ENCODE data around the gene KDM2A. TPM values are rescaled to one million over a fixed set of nuclear protein-coding genes. Genes with fewer than 3 reads are reported as not detected.
"Not testable (repeated sequence)": the region's sequence is repeated elsewhere in the genome, so short reads cannot be mapped to it uniquely, and the experiment has no call there.

Gene KDM2A
- total and polyA plus RNA-seq, 9 donors = 32.1 to 65.0 (median 54.2) TPM

- Histone ChIP-seq H3K4me3 (ENCODE audit: low read length) (no peak overlapping the region), H3K27ac (ENCODE audit: low read length) (no peak overlapping the region), H3K36me3 (ENCODE audit: control insufficient read depth, insufficient read depth, low read length) (no peaks in the 10 kb centered on the region), H3K4me1 (ENCODE audit: control insufficient read depth, insufficient read depth, low read length) (peaks cover 13% of the 10 kb centered on the region), H3K27me3 (ENCODE audit: control insufficient read depth, insufficient read depth, low read length) (no peaks in the 10 kb centered on the region), H3K9me3 (replicated peaks; ENCODE audit: control insufficient read depth, low read depth, low read length) (no peaks in the 10 kb centered on the region)
- no CpG with 5 or more reads among the region's 3 CpGs for WGBS (ENCODE audit: insufficient coverage)
- DNase-seq = no peak
These were observed 2.3 kb upstream of the KDM2A start for GRCh38 chr11:67116758-67117105.

GRCh38 chr11:67117176-67117575 lies 1.9 kb upstream of the KDM2A start:
- Histone ChIP-seq H3K4me1 (ENCODE audit: control insufficient read depth, insufficient read depth, low read length) (peaks cover 10% of the 10 kb centered on the region), H3K27me3 (ENCODE audit: control insufficient read depth, insufficient read depth, low read length) (no peaks in the 10 kb centered on the region), H3K4me3 (ENCODE audit: low read length) (peak overlapping the region; percentile 16), H3K36me3 (ENCODE audit: control insufficient read depth, insufficient read depth, low read length) (no peaks in the 10 kb centered on the region), H3K27ac (ENCODE audit: low read length) (peak overlapping the region; percentile 85), H3K9me3 (replicated peaks; ENCODE audit: control insufficient read depth, low read depth, low read length) (no peaks in the 10 kb centered on the region)
- no peak for DNase-seq
- no CpG with 5 or more reads among the region's 7 CpGs for WGBS (ENCODE audit: insufficient coverage)

GRCh38 chr11:67117672-67118180 lies 1.3 kb upstream of the KDM2A start:
- WGBS (ENCODE audit: insufficient coverage) = 5% methylated on average over 65 of the region's 65 CpGs
- H3K4me1 ChIP-seq (ENCODE audit: control insufficient read depth, insufficient read depth, low read length) = peaks cover 12% of the 10 kb centered on the region
- DNase-seq = peak; percentile 52

GRCh38 chr11:67118181-67118766 lies 789 bp upstream of the KDM2A start:
- H3K4me3 ChIP-seq (ENCODE audit: low read length) = peak overlapping the region; percentile 47
- 3% methylated on average over 53 of the region's 59 CpGs for WGBS (ENCODE audit: insufficient coverage)
- peak; percentile 48 for DNase-seq
- peaks cover 12% of the 10 kb centered on the region for H3K4me1 ChIP-seq (ENCODE audit: control insufficient read depth, insufficient read depth, low read length)
- no peaks in the 10 kb centered on the region for H3K27me3 ChIP-seq (ENCODE audit: control insufficient read depth, insufficient read depth, low read length)
- H3K36me3 ChIP-seq (ENCODE audit: control insufficient read depth, insufficient read depth, low read length) = peaks cover 4% of the 10 kb centered on the region
- H3K27ac ChIP-seq (ENCODE audit: low read length) = peak overlapping the region; percentile 94
- no peaks in the 10 kb centered on the region for H3K9me3 ChIP-seq (replicated peaks; ENCODE audit: control insufficient read depth, low read depth, low read length)

More at GRCh38 chr11:67117672-67118180, 1.3 kb upstream of the KDM2A start:
- Histone ChIP-seq H3K4me3 (ENCODE audit: low read length) (peak overlapping the region; percentile 16), H3K9me3 (replicated peaks; ENCODE audit: control insufficient read depth, low read depth, low read length) (no peaks in the 10 kb centered on the region), H3K36me3 (ENCODE audit: control insufficient read depth, insufficient read depth, low read length) (peaks cover under 1% of the 10 kb centered on the region), H3K27ac (ENCODE audit: low read length) (peak overlapping the region; percentile 85), H3K27me3 (ENCODE audit: control insufficient read depth, insufficient read depth, low read length) (no peaks in the 10 kb centered on the region)

GRCh38 chr11:67119585-67120391 lies 725 bp downstream of the KDM2A start:
- no peaks in the 10 kb centered on the region for H3K27me3 ChIP-seq (ENCODE audit: control insufficient read depth, insufficient read depth, low read length)
- H3K9me3 ChIP-seq (replicated peaks; ENCODE audit: control insufficient read depth, low read depth, low read length) = no peaks in the 10 kb centered on the region
- DNase-seq = peak; percentile 52
- WGBS (ENCODE audit: insufficient coverage) = under 1% methylated on average over 57 of the region's 61 CpGs
- peaks cover 9% of the 10 kb centered on the region for H3K4me1 ChIP-seq (ENCODE audit: control insufficient read depth, insufficient read depth, low read length)
- peaks cover 9% of the 10 kb centered on the region for H3K36me3 ChIP-seq (ENCODE audit: control insufficient read depth, insufficient read depth, low read length)
- H3K27ac ChIP-seq (ENCODE audit: low read length) = peak overlapping the region; percentile 97
- peak overlapping the region; percentile 96 for H3K4me3 ChIP-seq (ENCODE audit: low read length)

GRCh38 chr11:67120456-67120855 lies 1.4 kb downstream of the KDM2A start:
- Histone ChIP-seq H3K36me3 (ENCODE audit: control insufficient read depth, insufficient read depth, low read length) (peaks cover 9% of the 10 kb centered on the region), H3K27ac (ENCODE audit: low read length) (peak overlapping the region; percentile 62), H3K4me3 (ENCODE audit: low read length) (peak overlapping the region; percentile 96), H3K9me3 (replicated peaks; ENCODE audit: control insufficient read depth, low read depth, low read length) (no peaks in the 10 kb centered on the region), H3K27me3 (ENCODE audit: control insufficient read depth, insufficient read depth, low read length) (no peaks in the 10 kb centered on the region), H3K4me1 (ENCODE audit: control insufficient read depth, insufficient read depth, low read length) (peaks cover 9% of the 10 kb centered on the region)
- no peak for DNase-seq
- no CpG with 5 or more reads among the region's 12 CpGs for WGBS (ENCODE audit: insufficient coverage)

- Histone ChIP-seq H3K27ac (ENCODE audit: low read length) (peak overlapping the region; percentile 62), H3K36me3 (ENCODE audit: control insufficient read depth, insufficient read depth, low read length) (peaks cover 9% of the 10 kb centered on the region), H3K4me1 (ENCODE audit: control insufficient read depth, insufficient read depth, low read length) (peaks cover 9% of the 10 kb centered on the region), H3K4me3 (ENCODE audit: low read length) (peak overlapping the region; percentile 96), H3K9me3 (replicated peaks; ENCODE audit: control insufficient read depth, low read depth, low read length) (no peaks in the 10 kb centered on the region), H3K27me3 (ENCODE audit: control insufficient read depth, insufficient read depth, low read length) (no peaks in the 10 kb centered on the region)
- DNase-seq = peak; percentile 64
- no CpG with 5 or more reads among the region's 9 CpGs for WGBS (ENCODE audit: insufficient coverage)
These were observed 2.0 kb downstream of the KDM2A start for GRCh38 chr11:67120881-67121710.

- not testable (repeated sequence) for H3K4me3 ChIP-seq (ENCODE audit: low read length); H3K27ac ChIP-seq (ENCODE audit: low read length); DNase-seq; H3K9me3 ChIP-seq (replicated peaks; ENCODE audit: control insufficient read depth, low read depth, low read length); H3K27me3 ChIP-seq (ENCODE audit: control insufficient read depth, insufficient read depth, low read length); H3K4me1 ChIP-seq (ENCODE audit: control insufficient read depth, insufficient read depth, low read length)
- peaks cover 19% of the 10 kb centered on the region for H3K36me3 ChIP-seq (ENCODE audit: control insufficient read depth, insufficient read depth, low read length)
- WGBS (ENCODE audit: insufficient coverage) = 100% methylated on average over 1 of the region's 5 CpGs
These were observed 4.7 kb downstream of the KDM2A start for GRCh38 chr11:67123801-67124200.

GRCh38 chr11:67126243-67126642 lies 7.2 kb downstream of the KDM2A start:
- not testable (repeated sequence) for H3K4me1 ChIP-seq (ENCODE audit: control insufficient read depth, insufficient read depth, low read length)
- peaks cover 29% of the 10 kb centered on the region for H3K36me3 ChIP-seq (ENCODE audit: control insufficient read depth, insufficient read depth, low read length)

GRCh38 chr11:67126986-67127385 lies 7.9 kb downstream of the KDM2A start:
- H3K4me1 ChIP-seq (ENCODE audit: control insufficient read depth, insufficient read depth, low read length) = peaks cover 2% of the 10 kb centered on the region
- H3K36me3 ChIP-seq (ENCODE audit: control insufficient read depth, insufficient read depth, low read length) = peaks cover 33% of the 10 kb centered on the region
- no peak for DNase-seq
- H3K9me3 ChIP-seq (replicated peaks; ENCODE audit: control insufficient read depth, low read depth, low read length) = no peaks in the 10 kb centered on the region
- H3K4me3 ChIP-seq (ENCODE audit: low read length) = no peak overlapping the region
- WGBS (ENCODE audit: insufficient coverage) = 54% methylated on average over 3 of the region's 4 CpGs
- no peaks in the 10 kb centered on the region for H3K27me3 ChIP-seq (ENCODE audit: control insufficient read depth, insufficient read depth, low read length)
- no peak overlapping the region for H3K27ac ChIP-seq (ENCODE audit: low read length)

More at GRCh38 chr11:67126243-67126642, 7.2 kb downstream of the KDM2A start:
- not testable (repeated sequence) for H3K27me3 ChIP-seq (ENCODE audit: control insufficient read depth, insufficient read depth, low read length); DNase-seq; H3K27ac ChIP-seq (ENCODE audit: low read length); H3K4me3 ChIP-seq (ENCODE audit: low read length); H3K9me3 ChIP-seq (replicated peaks; ENCODE audit: control insufficient read depth, low read depth, low read length)
- WGBS (ENCODE audit: insufficient coverage) = 92% methylated on average over 6 of the region's 8 CpGs
